Breast epithelium (tissue), 3 donors: ENCODE measurements around the gene TMC5.

Source experiments
- POLR2A ChIP-seq: fragments of 450-650 bp; IDR thresholded peaks from one replicate; pipeline ENCODE4 v1.6.1; 2016; ENCODE audit warnings: antibody characterized with exemption, mild to moderate bottlenecking, moderate library complexity
- TF ChIP-seq, protein P1 (sequence below), 3 donors: fragments of 450-650 bp; IDR thresholded peaks; one replicate each; pipeline ENCODE4 v1.5.1; 2016 to 2017; ENCODE audit warnings: antibody characterized with exemption in 3 of 3, mild to moderate bottlenecking in 3 of 3, moderate library complexity in 3 of 3

DNA sequence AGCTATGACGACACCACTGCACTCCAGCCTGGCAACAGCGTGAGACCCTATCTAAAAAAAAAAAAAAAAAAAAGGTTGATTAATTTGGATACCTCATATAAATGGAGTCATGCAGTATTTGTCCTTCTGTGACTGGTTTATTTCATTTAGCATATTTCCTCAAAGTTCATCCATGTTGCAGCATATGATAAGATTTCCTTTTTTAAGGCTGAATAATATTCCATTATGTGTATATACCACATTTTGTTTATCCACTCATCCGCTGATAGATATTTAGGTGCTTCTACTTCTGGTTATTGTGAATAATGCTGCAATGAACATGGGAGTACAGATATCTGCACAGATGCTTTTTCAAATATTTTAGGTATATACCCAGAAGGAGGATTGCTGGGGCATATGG lies 43.3 kb upstream of the TMC5 start:
- TF ChIP-seq, protein P1, sequence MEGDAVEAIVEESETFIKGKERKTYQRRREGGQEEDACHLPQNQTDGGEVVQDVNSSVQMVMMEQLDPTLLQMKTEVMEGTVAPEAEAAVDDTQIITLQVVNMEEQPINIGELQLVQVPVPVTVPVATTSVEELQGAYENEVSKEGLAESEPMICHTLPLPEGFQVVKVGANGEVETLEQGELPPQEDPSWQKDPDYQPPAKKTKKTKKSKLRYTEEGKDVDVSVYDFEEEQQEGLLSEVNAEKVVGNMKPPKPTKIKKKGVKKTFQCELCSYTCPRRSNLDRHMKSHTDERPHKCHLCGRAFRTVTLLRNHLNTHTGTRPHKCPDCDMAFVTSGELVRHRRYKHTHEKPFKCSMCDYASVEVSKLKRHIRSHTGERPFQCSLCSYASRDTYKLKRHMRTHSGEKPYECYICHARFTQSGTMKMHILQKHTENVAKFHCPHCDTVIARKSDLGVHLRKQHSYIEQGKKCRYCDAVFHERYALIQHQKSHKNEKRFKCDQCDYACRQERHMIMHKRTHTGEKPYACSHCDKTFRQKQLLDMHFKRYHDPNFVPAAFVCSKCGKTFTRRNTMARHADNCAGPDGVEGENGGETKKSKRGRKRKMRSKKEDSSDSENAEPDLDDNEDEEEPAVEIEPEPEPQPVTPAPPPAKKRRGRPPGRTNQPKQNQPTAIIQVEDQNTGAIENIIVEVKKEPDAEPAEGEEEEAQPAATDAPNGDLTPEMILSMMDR (IDR thresholded peaks at IDR 0.05) = no peak
- no peak for TF ChIP-seq POLR2A
